GM12874 (cell line): ENCODE data around the gene RFPL4AL1.

Experiments
- TF ChIP-seq, protein P1 (sequence below): IDR thresholded peaks from 2 replicates; pipeline ENCODE4 v1.5.1; 2011; ENCODE audit warnings: low read depth, mild to moderate bottlenecking, control low read depth, low read length, moderate library complexity; ENCODE audit not compliant: insufficient read depth

RFPL4AL1 gene

DNA sequence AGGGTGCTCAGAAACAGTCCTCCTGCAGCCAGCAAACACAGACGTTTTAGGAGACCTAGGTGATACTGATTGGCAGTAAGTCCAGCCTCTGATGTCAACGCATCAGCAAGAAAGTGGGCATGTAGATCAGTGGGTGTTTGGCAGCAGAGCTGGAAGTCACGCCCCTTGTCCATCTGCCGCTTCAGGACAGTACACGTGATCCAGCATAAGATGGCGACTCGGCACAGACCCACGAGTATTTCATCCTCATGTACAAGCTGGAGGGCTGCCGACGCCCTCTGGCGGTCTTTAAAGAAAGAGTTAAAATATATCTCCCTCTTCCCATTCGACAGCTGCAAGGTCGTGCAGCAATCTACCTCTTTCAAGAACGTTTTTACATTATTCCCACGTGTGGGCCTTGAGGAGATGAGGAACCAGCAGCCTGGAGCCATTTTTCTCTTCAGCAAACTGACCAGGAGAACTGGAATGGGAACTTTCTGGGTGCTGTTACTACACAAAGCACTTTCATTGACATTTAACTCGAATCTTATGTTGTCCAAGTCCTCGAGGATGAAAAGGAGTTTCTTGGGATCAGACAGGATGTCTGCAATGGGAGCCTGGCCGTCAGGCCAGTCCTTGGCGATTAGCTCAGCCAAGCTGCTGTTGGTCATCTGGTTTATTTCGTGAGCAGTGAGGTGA, 40.6 kb downstream of the RFPL4AL1 start:
- TF ChIP-seq, protein P1, sequence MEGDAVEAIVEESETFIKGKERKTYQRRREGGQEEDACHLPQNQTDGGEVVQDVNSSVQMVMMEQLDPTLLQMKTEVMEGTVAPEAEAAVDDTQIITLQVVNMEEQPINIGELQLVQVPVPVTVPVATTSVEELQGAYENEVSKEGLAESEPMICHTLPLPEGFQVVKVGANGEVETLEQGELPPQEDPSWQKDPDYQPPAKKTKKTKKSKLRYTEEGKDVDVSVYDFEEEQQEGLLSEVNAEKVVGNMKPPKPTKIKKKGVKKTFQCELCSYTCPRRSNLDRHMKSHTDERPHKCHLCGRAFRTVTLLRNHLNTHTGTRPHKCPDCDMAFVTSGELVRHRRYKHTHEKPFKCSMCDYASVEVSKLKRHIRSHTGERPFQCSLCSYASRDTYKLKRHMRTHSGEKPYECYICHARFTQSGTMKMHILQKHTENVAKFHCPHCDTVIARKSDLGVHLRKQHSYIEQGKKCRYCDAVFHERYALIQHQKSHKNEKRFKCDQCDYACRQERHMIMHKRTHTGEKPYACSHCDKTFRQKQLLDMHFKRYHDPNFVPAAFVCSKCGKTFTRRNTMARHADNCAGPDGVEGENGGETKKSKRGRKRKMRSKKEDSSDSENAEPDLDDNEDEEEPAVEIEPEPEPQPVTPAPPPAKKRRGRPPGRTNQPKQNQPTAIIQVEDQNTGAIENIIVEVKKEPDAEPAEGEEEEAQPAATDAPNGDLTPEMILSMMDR = peak; percentile 39; the same call in 1 of the 2 replicates

DNA sequence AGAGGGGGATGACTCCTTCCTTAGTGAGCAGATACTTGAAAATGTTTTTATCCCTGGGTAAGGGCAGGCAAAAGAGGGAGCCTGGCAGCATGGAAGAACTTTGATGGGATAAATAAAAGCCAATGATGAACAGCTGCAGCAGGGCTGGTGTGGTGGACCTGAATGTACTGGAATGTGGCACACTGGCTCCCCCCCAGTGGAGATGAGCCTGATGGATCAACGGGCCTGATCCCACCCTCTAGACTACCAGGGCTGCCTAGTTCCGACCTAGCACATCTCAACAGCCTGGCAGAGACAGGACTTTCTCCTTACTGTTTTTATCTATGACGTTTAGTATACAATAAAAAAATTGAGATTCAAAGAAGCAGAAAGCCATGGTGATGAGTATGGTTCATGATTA, 42.4 kb downstream of the RFPL4AL1 start:
- TF ChIP-seq, protein P1 = no peak

DNA sequence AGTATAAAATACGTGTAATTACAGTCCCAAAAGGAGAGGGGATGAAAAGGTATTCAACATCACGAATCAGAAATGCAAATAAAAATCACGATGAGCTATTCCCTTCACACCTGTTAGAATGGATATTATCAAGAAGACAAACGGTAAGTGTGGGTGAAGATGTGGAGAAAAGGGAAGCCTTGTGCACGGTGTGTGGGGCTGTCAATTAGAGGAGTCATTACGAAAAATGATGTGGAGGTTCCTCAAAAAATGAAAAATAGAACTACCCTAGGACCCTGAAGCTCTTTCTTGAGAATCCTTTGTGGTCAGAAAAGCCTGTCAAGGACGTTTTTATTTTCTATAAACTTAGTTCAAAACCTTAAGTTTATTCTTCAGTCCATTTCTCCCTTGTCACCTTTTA, 43.5 kb downstream of the RFPL4AL1 start:
- TF ChIP-seq, protein P1 = no peak

GRCh38 chr19:55813906-55814305, 45.0 kb downstream of the RFPL4AL1 start:
- TF ChIP-seq, protein P1 = no peak

DNA sequence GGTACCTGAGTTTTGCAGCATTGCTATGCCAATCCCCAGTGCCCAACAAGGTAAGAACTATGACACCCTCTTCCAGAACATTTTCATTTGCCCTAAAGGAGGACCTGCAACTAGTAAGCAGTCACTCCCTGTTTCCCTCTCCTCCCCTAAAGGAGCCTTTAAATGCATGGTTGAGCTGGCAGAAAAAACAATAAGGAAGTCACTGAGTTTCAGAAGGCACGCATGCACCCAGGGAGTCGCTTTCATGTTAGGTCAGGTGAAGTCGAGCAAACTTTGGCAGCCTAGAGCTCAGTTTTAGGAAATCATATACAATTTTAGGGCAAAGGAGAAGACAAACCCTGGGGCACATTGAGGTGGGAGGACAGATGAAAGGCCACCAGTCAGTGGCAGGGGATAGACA, 51.1 kb downstream of the RFPL4AL1 start:
- TF ChIP-seq, protein P1 = no peak
